HepG2 (cell line): Measurements from ENCODE around the gene GFRA1. TPM values are rescaled to one million over a fixed set of nuclear protein-coding genes. Genes with fewer than 3 reads are reported as not detected.
"Not testable (repeated sequence)": the region's sequence is repeated elsewhere in the genome, so short reads cannot be mapped to it uniquely, and the experiment has no call there.

ENCODE experiments used
- ATAC-seq: fragments of 200-7000 bp; cut with Tn5 transposase; 3 replicates; pipeline ENCODE4 v1.9.1; 2020; ENCODE audit warnings: mild to moderate bottlenecking, moderate library complexity
- BruUV-seq: library from RNA; stranded (reverse); fragments of 400-500 nt; replicated peaks from 2 replicates; lab custom pipeline; 2021; lab: Mats Ljungman, UMichigan
- CTCF ChIA-PET: fragments of 300-600 bp; formaldehyde crosslinking; extraction: SDS; loops from one replicate; lab custom pipeline; 2021; ENCODE audit warnings: low total read pairs, inconsistent platforms, low intra/inter-chr PET ratio; lab: Yijun Ruan, JAX
- POLR2A ChIA-PET: fragments of 350-600 bp; sonication (Branson Sonifier 250); formaldehyde crosslinking; loops from one replicate; lab custom pipeline; 2020; ENCODE audit warnings: antibody characterized with exemption, inconsistent platforms; lab: Yijun Ruan, JAX
- DNase-seq: peaks from one replicate; pipeline ENCODE4 v3.0.0-alpha.2; 2015; ENCODE audit warnings: low spot score
- FAIRE-seq: peaks from 3 replicates; lab custom pipeline; 2011; peaks lifted over from hg19 to GRCh38; lab: Jason Lieb, UNC
- H2AFZ ChIP-seq: one replicate; pipeline ENCODE4 v1.6.1; 2011; ENCODE audit warnings: low read length, inconsistent platforms
- H3K27ac ChIP-seq: fragments of 300-600 bp; 3 replicates; pipeline ENCODE4 v1.8.0; 2011; ENCODE audit warnings: mixed run types, mild to moderate bottlenecking, mixed read lengths, low read length, inconsistent platforms; ENCODE audit not compliant: insufficient read depth; ENCODE audit errors: extremely low read length
- H3K27me3 ChIP-seq, 2 experiments: fragments of 200-600 bp in 1 of 2; 2 replicates in 1 of 2; 3 replicates in 1 of 2; pipeline versions ENCODE4 v1.6.0 to v1.8.0; 2011; ENCODE audit warnings: low read length in 2 of 2, mild to moderate bottlenecking in 2 of 2, moderate library complexity in 2 of 2, inconsistent platforms in 1 of 2; ENCODE audit not compliant: insufficient read depth in 2 of 2, control insufficient read depth in 1 of 2
- H3K36me3 ChIP-seq, 2 experiments: fragments of 200-600 bp in 1 of 2; replicated peaks in 1 of 2; 2 replicates in 1 of 2; 3 replicates in 1 of 2; pipeline versions ENCODE4 v1.5.1 to v1.8.0; 2011; ENCODE audit warnings: low read length in 2 of 2, inconsistent platforms in 1 of 2; ENCODE audit not compliant: insufficient read depth in 2 of 2, control insufficient read depth in 1 of 2
- H3K4me1 ChIP-seq: 2 replicates; pipeline ENCODE4 v1.5.1; 2012; ENCODE audit warnings: low read length, inconsistent platforms; ENCODE audit not compliant: insufficient read depth
- H3K4me2 ChIP-seq: 2 replicates; pipeline ENCODE4 v1.6.0; 2011; ENCODE audit warnings: low read depth, low read length, inconsistent platforms
- H3K4me3 ChIP-seq, 3 experiments: fragments of 200-600 bp in 1 of 3; sonication (generic), shearing (Covaris generic) in 1 of 3; replicated peaks in 1 of 3; 2 replicates each; pipeline ENCODE4 v1.5.1; 2011 to 2016; ENCODE audit warnings: low read length in 3 of 3, inconsistent platforms in 2 of 3, low read depth in 2 of 3, mild to moderate bottlenecking in 2 of 3, control low read depth in 1 of 3, mixed read lengths in 1 of 3; ENCODE audit not compliant: insufficient read depth in 1 of 3
- H3K79me2 ChIP-seq: one replicate; pipeline ENCODE4 v1.6.1; 2011; ENCODE audit warnings: low read length, inconsistent platforms; ENCODE audit not compliant: insufficient read depth
- H3K9ac ChIP-seq: 2 replicates; pipeline ENCODE4 v1.6.0; 2011; ENCODE audit warnings: mild to moderate bottlenecking, low read depth, low read length, inconsistent platforms; ENCODE audit not compliant: insufficient read depth
- H3K9me3 ChIP-seq: 2 replicates; pipeline ENCODE4 v1.5.1; 2012; ENCODE audit warnings: mild to moderate bottlenecking, low read length
- H4K20me1 ChIP-seq: 2 replicates; pipeline ENCODE4 v1.6.0; 2011; ENCODE audit warnings: inconsistent platforms, mild to moderate bottlenecking, low read length, moderate library complexity; ENCODE audit not compliant: insufficient read depth
- ARNTL ChIP-seq: sonication (generic); formaldehyde crosslinking; IDR thresholded peaks from 2 replicates; pipeline ENCODE4 v1.4.0; 2020; ENCODE audit warnings: mild to moderate bottlenecking, missing genetic modification reagents
- FIP1L1 ChIP-seq: fragments of 200-400 bp; formaldehyde crosslinking; IDR thresholded peaks from 2 replicates; pipeline ENCODE4 v1.6.1; 2018; ENCODE audit warnings: low read depth, mild to moderate bottlenecking, low read length, moderate library complexity, borderline replicate concordance; ENCODE audit not compliant: insufficient read depth
- GATAD1 ChIP-seq: IDR thresholded peaks from 2 replicates; pipeline ENCODE4 v1.6.1; 2016; ENCODE audit warnings: missing genetic modification reagents, missing compliant biosample characterization
- NR2F1 ChIP-seq, 2 experiments: fragments of 450-650 bp in 1 of 2; formaldehyde crosslinking in 1 of 2; IDR thresholded peaks; 2 replicates each; pipeline versions ENCODE4 v1.5.0 to v1.6.1; 2016 to 2020; ENCODE audit warnings: mild to moderate bottlenecking in 1 of 2, missing compliant biosample characterization in 1 of 2, missing genetic modification reagents in 1 of 2, moderate library complexity in 1 of 2
- in situ Hi-C: cut with HindIII; loops from 2 replicates; pipeline ENCODE4 v1.10.0; 2017; ENCODE audit warnings: low pct_unique_long_range_greater_than_20kb; ENCODE audit not compliant: extremely low pct_ligation_motif_present
- intact Hi-C: fragments of 100-400 bp; cut with micrococcal nuclease; formaldehyde crosslinking; loops from one replicate; pipeline ENCODE4 v1.10.0; 2022; ENCODE audit not compliant: unreplicated experiment
- polyA plus RNA-seq, 8 experiments: library from polyadenylated mRNA; depleted of rRNA in 3 of 8; stranded (reverse) in 7 of 8; unstranded in 1 of 8; fragments of >200 nt; fragmentation: Illumina TruSeq in 4 of 8; extraction: Trizol in 4 of 8; gene quantifications; 2 replicates each; pipeline versions ENCODE4 v1.2.1 to v1.2.3, GENCODE V29; 2011 to 2016; ENCODE audit warnings: low read depth in 4 of 8, missing spikeins in 1 of 8, mixed read lengths in 1 of 8; ENCODE audit not compliant: insufficient read depth in 1 of 8
- total RNA-seq, 5 experiments: library from RNA; depleted of rRNA; stranded (reverse); fragments of >200 nt; fragmentation: Illumina TruSeq; extraction: Trizol; gene quantifications; 2 replicates each; pipeline ENCODE4 v1.2.3, GENCODE V29; 2016; ENCODE audit warnings: low read depth in 1 of 5
- TF ChIP-seq, protein P1 (sequence below): sonication (generic); formaldehyde crosslinking; IDR thresholded peaks from 2 replicates; pipeline ENCODE4 v1.5.0; 2020; ENCODE audit warnings: missing genetic modification reagents
- TF ChIP-seq, protein P2 (sequence below), 2 experiments: fragments of 450-650 bp in 1 of 2; sonication (generic) in 1 of 2; formaldehyde crosslinking in 1 of 2; IDR thresholded peaks; 2 replicates each; pipeline versions ENCODE4 v1.6.1 to v1.8.0; 2016 to 2022; ENCODE audit warnings: antibody characterized with exemption in 1 of 2, mild to moderate bottlenecking in 1 of 2, missing genetic modification reagents in 1 of 2

The GFRA1 gene
- total and polyA plus RNA-seq, 2 of the 13 experiments (the other 11 are each of a cell fraction or from before 2014, with no cell fraction given), result not detected

DNA sequence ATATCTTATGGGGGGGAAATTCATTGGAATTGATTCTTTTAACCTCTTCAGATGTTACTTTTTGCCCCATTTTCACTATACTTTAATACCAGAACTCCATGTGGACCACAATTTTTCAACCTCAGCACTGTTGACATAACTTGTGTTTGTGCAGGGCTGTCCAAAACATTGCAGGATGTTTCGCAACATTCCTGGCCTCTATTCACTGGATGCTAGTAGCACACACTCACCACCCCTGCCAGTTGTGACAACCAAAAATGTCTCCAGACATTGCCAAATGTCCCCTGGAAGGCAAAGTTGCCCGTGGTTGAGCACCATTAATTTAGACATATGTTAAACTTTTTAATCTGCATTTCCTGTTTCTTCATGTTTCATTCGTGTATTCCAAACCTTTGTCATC lies 234.7 kb downstream of the GFRA1 start (continued):
- no peak for TF ChIP-seq FIP1L1
- no peak for TF ChIP-seq GATAD1 (CRISPR knock-in tag)
- TF ChIP-seq, protein P1, sequence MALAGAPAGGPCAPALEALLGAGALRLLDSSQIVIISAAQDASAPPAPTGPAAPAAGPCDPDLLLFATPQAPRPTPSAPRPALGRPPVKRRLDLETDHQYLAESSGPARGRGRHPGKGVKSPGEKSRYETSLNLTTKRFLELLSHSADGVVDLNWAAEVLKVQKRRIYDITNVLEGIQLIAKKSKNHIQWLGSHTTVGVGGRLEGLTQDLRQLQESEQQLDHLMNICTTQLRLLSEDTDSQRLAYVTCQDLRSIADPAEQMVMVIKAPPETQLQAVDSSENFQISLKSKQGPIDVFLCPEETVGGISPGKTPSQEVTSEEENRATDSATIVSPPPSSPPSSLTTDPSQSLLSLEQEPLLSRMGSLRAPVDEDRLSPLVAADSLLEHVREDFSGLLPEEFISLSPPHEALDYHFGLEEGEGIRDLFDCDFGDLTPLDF (CRISPR knock-in tag), result no peak
- TF ChIP-seq, protein P2, sequence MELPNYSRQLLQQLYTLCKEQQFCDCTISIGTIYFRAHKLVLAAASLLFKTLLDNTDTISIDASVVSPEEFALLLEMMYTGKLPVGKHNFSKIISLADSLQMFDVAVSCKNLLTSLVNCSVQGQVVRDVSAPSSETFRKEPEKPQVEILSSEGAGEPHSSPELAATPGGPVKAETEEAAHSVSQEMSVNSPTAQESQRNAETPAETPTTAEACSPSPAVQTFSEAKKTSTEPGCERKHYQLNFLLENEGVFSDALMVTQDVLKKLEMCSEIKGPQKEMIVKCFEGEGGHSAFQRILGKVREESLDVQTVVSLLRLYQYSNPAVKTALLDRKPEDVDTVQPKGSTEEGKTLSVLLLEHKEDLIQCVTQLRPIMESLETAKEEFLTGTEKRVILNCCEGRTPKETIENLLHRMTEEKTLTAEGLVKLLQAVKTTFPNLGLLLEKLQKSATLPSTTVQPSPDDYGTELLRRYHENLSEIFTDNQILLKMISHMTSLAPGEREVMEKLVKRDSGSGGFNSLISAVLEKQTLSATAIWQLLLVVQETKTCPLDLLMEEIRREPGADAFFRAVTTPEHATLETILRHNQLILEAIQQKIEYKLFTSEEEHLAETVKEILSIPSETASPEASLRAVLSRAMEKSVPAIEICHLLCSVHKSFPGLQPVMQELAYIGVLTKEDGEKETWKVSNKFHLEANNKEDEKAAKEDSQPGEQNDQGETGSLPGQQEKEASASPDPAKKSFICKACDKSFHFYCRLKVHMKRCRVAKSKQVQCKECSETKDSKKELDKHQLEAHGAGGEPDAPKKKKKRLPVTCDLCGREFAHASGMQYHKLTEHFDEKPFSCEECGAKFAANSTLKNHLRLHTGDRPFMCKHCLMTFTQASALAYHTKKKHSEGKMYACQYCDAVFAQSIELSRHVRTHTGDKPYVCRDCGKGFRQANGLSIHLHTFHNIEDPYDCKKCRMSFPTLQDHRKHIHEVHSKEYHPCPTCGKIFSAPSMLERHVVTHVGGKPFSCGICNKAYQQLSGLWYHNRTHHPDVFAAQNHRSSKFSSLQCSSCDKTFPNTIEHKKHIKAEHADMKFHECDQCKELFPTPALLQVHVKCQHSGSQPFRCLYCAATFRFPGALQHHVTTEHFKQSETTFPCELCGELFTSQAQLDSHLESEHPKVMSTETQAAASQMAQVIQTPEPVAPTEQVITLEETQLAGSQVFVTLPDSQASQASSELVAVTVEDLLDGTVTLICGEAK (IDR thresholded peaks at IDR 0.05), result no peak
- TF ChIP-seq, protein P2 (CRISPR knock-in tag; IDR thresholded peaks at IDR 0.05), result no peak
- no peak for TF ChIP-seq NR2F1 (CRISPR knock-in tag; IDR thresholded peaks at IDR 0.05)
- no peak for TF ChIP-seq ARNTL (CRISPR knock-in tag)
- TF ChIP-seq, all 625 proteins: peak for 39

DNA sequence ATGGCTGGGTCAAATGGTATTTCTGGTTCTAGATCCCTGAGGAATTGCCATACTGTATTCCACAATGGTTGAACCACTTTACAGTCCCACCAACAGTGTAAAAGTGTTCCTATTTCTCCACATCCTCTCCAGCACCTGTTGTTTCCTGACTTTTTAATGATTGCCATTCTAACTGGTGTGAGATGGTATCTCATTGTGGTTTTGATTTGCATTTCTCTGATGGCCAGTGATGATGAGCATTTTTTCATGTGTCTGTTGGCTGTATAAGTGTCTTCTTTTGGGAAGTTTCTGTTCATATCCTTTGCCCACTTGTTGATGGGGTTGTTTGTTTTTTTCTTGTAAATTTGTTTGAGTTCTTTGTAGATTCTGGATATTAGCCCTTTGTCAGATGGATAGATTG lies 237.6 kb downstream of the GFRA1 start:
- H4K20me1 ChIP-seq, H3K27ac ChIP-seq, CTCF ChIA-PET, intact Hi-C loops, H3K4me1 ChIP-seq, BruUV-seq, FAIRE-seq, DNase-seq, H3K27me3 ChIP-seq, H3K36me3 ChIP-seq, in situ Hi-C loops, H3K4me3 ChIP-seq, H2AFZ ChIP-seq, ATAC-seq, H3K4me2 ChIP-seq, H3K79me2 ChIP-seq, H3K9ac ChIP-seq, H3K9me3 ChIP-seq, POLR2A ChIA-PET: not testable (repeated sequence)
